OCI-LY3 (cell line): ENCODE results near the gene MESP1.

Experiments
- H2AFZ ChIP-seq: fragments of 200-600, 300-600 bp; shearing (Covaris generic); 2 replicates; pipeline ENCODE4 v1.6.0; 2014; ENCODE audit warnings: antibody characterized with exemption, low read depth, low read length
- H3K27ac ChIP-seq: fragments of 200-600, 300-600 bp; sonication (generic); 2 replicates; pipeline ENCODE4 v1.5.1; 2014; ENCODE audit warnings: mild to moderate bottlenecking, low read length, moderate library complexity, mixed read lengths
- H3K27me3 ChIP-seq: fragments of 200-600, 300-600 bp; sonication (generic); 2 replicates; pipeline ENCODE4 v1.6.1; 2014; ENCODE audit warnings: low read depth, low read length, mixed read lengths
- H3K36me3 ChIP-seq: fragments of 200-600, 300-600 bp; sonication (generic); replicated peaks from 2 replicates; pipeline ENCODE3; 2014; ENCODE audit warnings: low read depth, low read length, mixed read lengths
- H3K4me1 ChIP-seq: fragments of 300-600, 200-600 bp; sonication (generic); 2 replicates; pipeline ENCODE4 v1.6.1; 2014; ENCODE audit warnings: low read length, mixed read lengths
- H3K4me2 ChIP-seq: fragments of 200-600, 300-600 bp; sonication (generic); 2 replicates; pipeline ENCODE4 v1.6.1; 2014; ENCODE audit warnings: low read length, mixed read lengths
- H3K4me3 ChIP-seq: fragments of 300-600, 200-600 bp; sonication (generic); 2 replicates; pipeline ENCODE4 v1.5.1; 2014; ENCODE audit warnings: antibody characterized with exemption, mild to moderate bottlenecking, low read length, moderate library complexity
- H3K79me2 ChIP-seq: fragments of 300-600, 200-600 bp; shearing (Covaris generic); 2 replicates; pipeline ENCODE4 v1.6.1; 2014; ENCODE audit warnings: mild to moderate bottlenecking, low read length, mixed read lengths
- H3K9ac ChIP-seq: fragments of 300-600, 200-600 bp; shearing (Covaris generic); 2 replicates; pipeline ENCODE4 v1.6.0; 2014; ENCODE audit warnings: mild to moderate bottlenecking, low read length, moderate library complexity
- H3K9me3 ChIP-seq: fragments of 200-600, 300-600 bp; shearing (Covaris generic); 2 replicates; pipeline ENCODE4 v1.6.1; 2014; ENCODE audit warnings: low read length, mixed read lengths; ENCODE audit not compliant: insufficient read depth
- H4K20me1 ChIP-seq: fragments of 200-600, 300-600 bp; sonication (generic); 2 replicates; pipeline ENCODE4 v1.6.1; 2016; ENCODE audit warnings: low read length, mixed read lengths; ENCODE audit not compliant: insufficient read depth
- EZH2phosphoT487 ChIP-seq: fragments of 200-600 bp; shearing (Covaris generic); IDR thresholded peaks from 2 replicates; pipeline ENCODE4 v1.6.1; 2018; ENCODE audit warnings: antibody characterized with exemption, mixed run types, low read depth
- TF ChIP-seq, protein P1 (sequence below): fragments of 200-600, 300-600 bp; sonication (generic); IDR thresholded peaks from 2 replicates; pipeline ENCODE4 v1.5.1; 2014; ENCODE audit warnings: antibody characterized with exemption, low read length, low read depth

MESP1 gene

DNA sequence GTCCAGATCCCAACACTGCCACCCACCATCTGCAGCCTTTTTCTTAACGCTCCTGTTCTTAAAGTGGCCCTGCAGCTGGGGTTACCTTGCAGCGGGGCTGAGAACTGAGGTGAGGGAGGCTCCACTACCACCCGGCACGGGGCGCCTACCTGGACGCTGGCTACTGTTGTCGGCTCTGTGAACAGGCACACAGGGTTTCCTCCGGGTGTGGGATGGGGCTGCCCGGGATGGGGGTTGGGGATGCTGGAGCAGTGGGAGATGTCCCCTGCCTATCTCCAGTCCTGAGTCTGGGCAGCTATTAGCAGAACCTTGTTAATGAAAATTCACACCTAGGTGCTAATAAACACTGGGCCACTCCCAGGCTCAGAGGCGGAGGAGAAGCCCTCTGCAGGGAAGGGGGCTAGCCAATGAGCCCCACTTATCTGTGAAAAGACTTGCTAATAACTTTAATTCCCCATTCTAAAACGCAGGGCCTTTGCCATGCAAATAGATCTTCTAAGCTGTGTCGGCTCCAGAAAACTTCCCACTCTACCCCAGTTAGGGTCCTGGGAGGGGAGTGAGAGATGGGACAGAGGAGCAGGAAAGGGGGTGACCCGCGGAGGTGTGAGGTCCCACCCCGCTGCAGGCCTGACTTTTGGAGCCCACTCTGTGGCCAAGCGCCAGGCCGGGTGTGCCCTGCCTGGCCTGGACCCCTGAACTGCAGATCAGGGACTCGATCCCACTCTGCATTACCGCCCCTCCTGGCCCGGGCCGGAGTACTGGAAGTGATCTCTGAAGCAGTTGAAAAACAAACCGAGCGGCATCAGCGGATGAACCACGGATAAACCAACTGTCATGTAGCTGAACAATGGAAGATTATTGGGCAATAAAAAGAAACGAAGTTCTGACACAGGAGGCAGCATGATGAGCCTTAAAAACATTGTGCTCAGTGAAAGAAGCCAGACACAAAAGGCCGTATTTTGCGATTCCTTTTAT, 3.1 kb downstream of the MESP1 start:
- Histone ChIP-seq H4K20me1 (no peaks in the 10 kb centered on the region), H3K36me3 (no peaks in the 10 kb centered on the region), H3K27me3 (no peaks in the 10 kb centered on the region), H3K4me3 (no peak overlapping the region), H3K4me2 (no peak overlapping the region), H2AFZ (no peak overlapping the region), H3K4me1 (peaks cover 13% of the 10 kb centered on the region), H3K79me2 (peaks cover 5% of the 10 kb centered on the region), H3K9ac (no peak overlapping the region), H3K9me3 (no peaks in the 10 kb centered on the region), H3K27ac (no peak overlapping the region)
- no peak for TF ChIP-seq EZH2phosphoT487
- TF ChIP-seq, protein P1, sequence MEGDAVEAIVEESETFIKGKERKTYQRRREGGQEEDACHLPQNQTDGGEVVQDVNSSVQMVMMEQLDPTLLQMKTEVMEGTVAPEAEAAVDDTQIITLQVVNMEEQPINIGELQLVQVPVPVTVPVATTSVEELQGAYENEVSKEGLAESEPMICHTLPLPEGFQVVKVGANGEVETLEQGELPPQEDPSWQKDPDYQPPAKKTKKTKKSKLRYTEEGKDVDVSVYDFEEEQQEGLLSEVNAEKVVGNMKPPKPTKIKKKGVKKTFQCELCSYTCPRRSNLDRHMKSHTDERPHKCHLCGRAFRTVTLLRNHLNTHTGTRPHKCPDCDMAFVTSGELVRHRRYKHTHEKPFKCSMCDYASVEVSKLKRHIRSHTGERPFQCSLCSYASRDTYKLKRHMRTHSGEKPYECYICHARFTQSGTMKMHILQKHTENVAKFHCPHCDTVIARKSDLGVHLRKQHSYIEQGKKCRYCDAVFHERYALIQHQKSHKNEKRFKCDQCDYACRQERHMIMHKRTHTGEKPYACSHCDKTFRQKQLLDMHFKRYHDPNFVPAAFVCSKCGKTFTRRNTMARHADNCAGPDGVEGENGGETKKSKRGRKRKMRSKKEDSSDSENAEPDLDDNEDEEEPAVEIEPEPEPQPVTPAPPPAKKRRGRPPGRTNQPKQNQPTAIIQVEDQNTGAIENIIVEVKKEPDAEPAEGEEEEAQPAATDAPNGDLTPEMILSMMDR = no peak

DNA sequence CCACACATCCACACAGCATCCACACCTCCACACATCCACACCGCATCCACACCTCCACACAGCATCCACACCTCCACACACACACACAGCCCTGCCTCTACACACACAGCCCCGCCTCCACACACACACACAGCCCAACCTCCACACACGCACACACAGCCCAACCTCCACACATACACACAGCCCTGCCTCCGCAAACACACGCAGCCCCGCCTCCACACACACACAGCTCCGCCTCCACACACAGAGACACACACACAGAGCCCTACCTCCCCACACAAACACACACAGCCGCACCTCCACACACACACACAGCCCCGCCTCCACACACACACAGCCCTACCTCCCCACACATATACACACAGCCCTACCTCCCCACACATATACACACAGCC, 4.7 kb downstream of the MESP1 start:
- Histone ChIP-seq H3K36me3 (no peaks in the 10 kb centered on the region), H3K4me3 (no peak overlapping the region), H4K20me1 (no peaks in the 10 kb centered on the region), H3K9me3 (no peaks in the 10 kb centered on the region), H3K27ac (no peak overlapping the region), H2AFZ (no peak overlapping the region), H3K4me1 (peaks cover 8% of the 10 kb centered on the region), H3K4me2 (no peak overlapping the region), H3K27me3 (no peaks in the 10 kb centered on the region), H3K9ac (no peak overlapping the region), H3K79me2 (peaks cover 5% of the 10 kb centered on the region)
- TF ChIP-seq EZH2phosphoT487 = no peak
- TF ChIP-seq, protein P1 = no peak

DNA sequence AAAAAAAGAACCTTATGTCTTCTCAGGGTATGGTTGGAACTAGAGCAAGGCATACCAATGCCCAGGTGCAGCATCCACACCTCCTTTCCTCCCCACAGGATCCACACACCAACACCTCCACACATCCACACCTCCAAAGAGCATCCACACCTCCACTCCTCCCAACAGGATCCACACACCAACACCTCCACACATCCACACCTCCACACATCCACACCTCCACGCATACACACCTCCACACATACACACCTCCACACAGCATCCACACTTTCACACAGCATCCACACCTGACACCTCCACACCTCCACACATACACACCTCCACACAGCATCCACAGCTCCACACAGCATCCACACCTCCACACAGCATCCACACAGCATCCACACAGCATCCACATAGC, 5.3 kb downstream of the MESP1 start:
- Histone ChIP-seq H2AFZ (no peak overlapping the region), H3K27ac (no peak overlapping the region), H3K4me2 (no peak overlapping the region), H3K9ac (no peak overlapping the region), H3K9me3 (no peaks in the 10 kb centered on the region), H3K36me3 (no peaks in the 10 kb centered on the region), H4K20me1 (no peaks in the 10 kb centered on the region), H3K4me1 (peaks cover 6% of the 10 kb centered on the region; the same call in 1 of the 2 replicates), H3K79me2 (peaks cover 5% of the 10 kb centered on the region), H3K4me3 (no peak overlapping the region), H3K27me3 (no peaks in the 10 kb centered on the region)
- TF ChIP-seq EZH2phosphoT487 = no peak
- TF ChIP-seq, protein P1 = no peak

DNA sequence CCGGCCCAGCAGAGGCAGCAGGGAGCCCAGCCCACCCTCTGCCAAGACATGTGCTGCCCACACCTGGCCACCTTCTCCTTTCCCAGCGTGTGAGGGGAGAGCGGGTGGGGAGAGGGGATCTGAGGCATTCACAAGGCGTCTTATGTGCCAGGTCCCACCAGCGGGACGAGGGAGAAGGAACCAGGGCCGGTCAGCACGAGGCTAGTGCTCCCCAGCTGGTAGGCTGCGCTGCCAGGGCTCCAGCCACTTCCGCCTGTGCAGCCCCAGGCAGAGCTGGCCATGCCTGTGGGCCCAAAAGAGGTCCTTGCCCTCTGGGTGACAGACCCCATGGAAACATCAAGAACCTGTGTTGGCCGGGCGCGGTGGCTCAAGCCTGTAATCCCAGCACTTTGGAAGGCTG, 5.9 kb downstream of the MESP1 start:
- H3K4me1 ChIP-seq = peaks cover 9% of the 10 kb centered on the region; the same call in 1 of the 2 replicates
- H3K9ac ChIP-seq = no peak overlapping the region
- H3K27me3 ChIP-seq = no peaks in the 10 kb centered on the region
- no peak overlapping the region for H2AFZ ChIP-seq
- no peak overlapping the region for H3K4me3 ChIP-seq
- no peaks in the 10 kb centered on the region for H4K20me1 ChIP-seq
- no peak for TF ChIP-seq EZH2phosphoT487
- TF ChIP-seq, protein P1 = no peak
- H3K4me2 ChIP-seq = no peak overlapping the region
- no peak overlapping the region for H3K27ac ChIP-seq
- no peaks in the 10 kb centered on the region for H3K36me3 ChIP-seq
- peaks cover 4% of the 10 kb centered on the region for H3K79me2 ChIP-seq
- no peaks in the 10 kb centered on the region for H3K9me3 ChIP-seq
